Peyer's patch (tissue), 4 donors: ENCODE results near the gene ZIC4. TPM values are rescaled to one million over a fixed set of nuclear protein-coding genes. Genes with fewer than 3 reads are reported as not detected.

Experiments
- DNase-seq, 3 donors: peaks; one replicate each; pipeline ENCODE4 v3.0.0-alpha.2; 2017 to 2019
- H3K27ac ChIP-seq, 4 donors: fragments of 200-600 bp; sonication (generic); one replicate each; pipeline ENCODE4 v1.5.1; 2016 to 2019
- H3K27me3 ChIP-seq, 2 donors: fragments of 200-600 bp; sonication (generic); one replicate each; pipeline ENCODE4 v1.5.1; 2019
- H3K36me3 ChIP-seq, 3 donors: fragments of 200-600 bp; sonication (generic); one replicate each; pipeline ENCODE4 v1.5.1; 2016 to 2019
- H3K4me1 ChIP-seq, 4 donors: fragments of 200-600 bp; sonication (generic); one replicate each; pipeline ENCODE4 v1.5.1; 2016 to 2019
- H3K4me3 ChIP-seq, 4 donors: fragments of 200-600 bp; sonication (generic); 1 replicate in 3 of 4; 2 replicates in 1 of 4; pipeline ENCODE4 v1.5.1; 2016 to 2019; ENCODE audit warnings: mild to moderate bottlenecking in 1 of 4
- H3K9me3 ChIP-seq, 4 donors: fragments of 200-600 bp; sonication (generic); one replicate each; pipeline ENCODE4 v1.5.1; 2016 to 2019; ENCODE audit warnings: mild to moderate bottlenecking in 1 of 4
- POLR2A ChIP-seq, 2 donors: fragments of 450-650 bp; IDR thresholded peaks; one replicate each; pipeline ENCODE4 v1.5.1; 2017; ENCODE audit warnings: antibody characterized with exemption in 2 of 2, mild to moderate bottlenecking in 2 of 2, moderate library complexity in 2 of 2
- total RNA-seq, 4 donors: library from RNA; depleted of rRNA; stranded (reverse); fragments of >200 nt; gene quantifications; one replicate each; pipeline ENCODE4 v1.1.0, GENCODE V29; 2016
- TF ChIP-seq, protein P1 (sequence below), 6 experiments: fragments of 450-650 bp in 4 of 6; fragments of 200-600 bp in 2 of 6; sonication (generic) in 1 of 6; IDR thresholded peaks; one replicate each; pipeline ENCODE4 v1.5.1; 2017 to 2019; ENCODE audit warnings: antibody characterized with exemption in 6 of 6, mild to moderate bottlenecking in 3 of 6, moderate library complexity in 1 of 6

Gene ZIC4
- total RNA-seq, 4 donors from 2014 or later, result not detected

DNA sequence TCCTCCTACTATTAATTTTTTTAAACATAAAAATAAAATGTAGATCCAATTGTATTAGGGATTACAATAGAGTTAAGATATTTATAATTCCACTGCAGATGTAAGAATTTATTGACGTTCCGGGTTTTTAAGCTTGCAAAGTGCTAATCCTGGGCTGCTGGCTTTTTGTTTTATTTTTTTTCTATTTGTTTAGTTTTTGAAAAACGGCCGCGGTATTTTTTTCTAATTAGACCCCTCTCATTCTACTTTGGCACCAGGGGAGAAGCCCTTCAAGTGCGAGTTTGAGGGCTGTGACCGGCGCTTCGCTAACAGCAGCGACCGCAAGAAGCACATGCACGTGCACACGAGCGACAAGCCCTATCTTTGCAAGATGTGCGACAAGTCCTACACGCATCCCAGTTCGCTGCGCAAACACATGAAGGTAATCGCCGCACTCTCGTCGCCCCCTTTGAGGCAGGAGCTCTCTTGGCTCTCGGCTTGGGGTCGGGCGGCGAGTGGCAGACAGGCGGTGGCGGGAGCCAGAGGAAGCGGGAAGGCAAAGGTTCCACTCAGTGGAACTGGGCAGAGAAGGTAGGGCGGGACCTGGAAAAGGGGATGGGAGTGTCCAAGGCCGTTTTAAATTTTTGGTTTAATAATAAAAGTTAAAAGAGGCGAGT is 6.0 kb upstream of the ZIC4 start:
- H3K4me1 ChIP-seq, result peaks cover 0 to 24% (median 3%) of the 10 kb centered on the region in 4 donors
- no peak overlapping the region for H3K27ac ChIP-seq
- peaks cover 3 to 61% of the 10 kb centered on the region in 2 donors for H3K27me3 ChIP-seq
- no peaks in the 10 kb centered on the region for H3K36me3 ChIP-seq
- no peak overlapping the region for H3K4me3 ChIP-seq
- H3K9me3 ChIP-seq, result no peaks in the 10 kb centered on the region
- TF ChIP-seq, protein P1, sequence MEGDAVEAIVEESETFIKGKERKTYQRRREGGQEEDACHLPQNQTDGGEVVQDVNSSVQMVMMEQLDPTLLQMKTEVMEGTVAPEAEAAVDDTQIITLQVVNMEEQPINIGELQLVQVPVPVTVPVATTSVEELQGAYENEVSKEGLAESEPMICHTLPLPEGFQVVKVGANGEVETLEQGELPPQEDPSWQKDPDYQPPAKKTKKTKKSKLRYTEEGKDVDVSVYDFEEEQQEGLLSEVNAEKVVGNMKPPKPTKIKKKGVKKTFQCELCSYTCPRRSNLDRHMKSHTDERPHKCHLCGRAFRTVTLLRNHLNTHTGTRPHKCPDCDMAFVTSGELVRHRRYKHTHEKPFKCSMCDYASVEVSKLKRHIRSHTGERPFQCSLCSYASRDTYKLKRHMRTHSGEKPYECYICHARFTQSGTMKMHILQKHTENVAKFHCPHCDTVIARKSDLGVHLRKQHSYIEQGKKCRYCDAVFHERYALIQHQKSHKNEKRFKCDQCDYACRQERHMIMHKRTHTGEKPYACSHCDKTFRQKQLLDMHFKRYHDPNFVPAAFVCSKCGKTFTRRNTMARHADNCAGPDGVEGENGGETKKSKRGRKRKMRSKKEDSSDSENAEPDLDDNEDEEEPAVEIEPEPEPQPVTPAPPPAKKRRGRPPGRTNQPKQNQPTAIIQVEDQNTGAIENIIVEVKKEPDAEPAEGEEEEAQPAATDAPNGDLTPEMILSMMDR (IDR thresholded peaks at IDR 0.05), result no peak
- TF ChIP-seq POLR2A (IDR thresholded peaks at IDR 0.05), result no peak
- no peak for DNase-seq

DNA sequence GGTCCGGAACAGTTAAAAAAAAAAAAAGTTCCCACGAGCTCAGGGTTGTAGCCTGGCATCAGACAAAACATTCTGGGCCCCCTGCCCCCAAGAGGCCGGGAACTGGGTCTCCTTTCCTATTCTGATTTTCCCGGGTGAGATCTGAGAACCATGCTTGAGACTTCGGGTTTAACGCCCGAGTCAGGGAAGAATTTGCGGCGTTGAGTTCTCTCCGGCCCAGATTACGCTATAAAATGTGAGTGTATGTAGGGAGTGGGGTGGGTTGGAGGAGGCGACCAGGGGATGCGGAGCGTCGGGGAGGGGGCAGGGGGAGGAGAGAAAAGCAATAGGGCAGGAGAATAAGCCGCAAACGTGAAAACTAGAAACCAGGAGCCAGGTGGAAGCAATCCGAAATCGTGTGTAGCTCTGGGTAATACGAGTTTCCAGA is 5.5 kb upstream of the ZIC4 start:
- Histone ChIP-seq H3K4me3 (no peak overlapping the region), H3K27ac (no peak overlapping the region), H3K9me3 (no peaks in the 10 kb centered on the region), H3K27me3 (peaks cover 3 to 67% of the 10 kb centered on the region in 2 donors), H3K36me3 (no peaks in the 10 kb centered on the region), H3K4me1 (peaks cover 0 to 24% (median 3%) of the 10 kb centered on the region in 4 donors)
- no peak for DNase-seq
- TF ChIP-seq, protein P1 (IDR thresholded peaks at IDR 0.05), result no peak
- no peak for TF ChIP-seq POLR2A (IDR thresholded peaks at IDR 0.05)

DNA sequence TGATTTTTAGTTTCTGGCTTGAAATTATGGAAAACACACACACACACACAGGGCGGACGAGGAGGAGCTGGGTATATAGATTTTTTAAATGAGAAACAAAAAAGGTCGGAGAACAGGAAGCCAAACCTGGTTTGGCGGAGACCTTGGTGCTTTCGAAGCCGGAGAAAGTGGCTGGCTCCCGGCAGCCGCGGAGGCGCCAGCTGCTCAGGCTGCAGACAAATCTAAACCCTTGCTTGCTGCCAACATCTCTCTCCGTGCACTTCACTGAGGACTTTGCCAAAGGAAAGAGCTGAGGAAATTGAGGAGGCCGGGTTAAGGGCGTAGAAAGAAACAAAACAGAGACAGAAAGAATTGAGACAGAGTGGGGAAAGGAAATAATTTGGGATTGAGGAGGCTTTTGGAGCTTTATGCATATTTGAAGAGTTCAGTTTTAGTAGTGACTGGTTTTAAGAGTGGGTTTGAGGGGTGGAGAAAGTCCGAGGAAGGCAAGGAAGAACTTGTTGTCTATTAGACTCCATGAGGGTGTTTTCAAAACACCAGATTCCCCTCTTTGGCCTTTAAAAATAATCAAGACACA is 5.0 kb upstream of the ZIC4 start:
- no peak for TF ChIP-seq POLR2A (IDR thresholded peaks at IDR 0.05)
- TF ChIP-seq, protein P1 (IDR thresholded peaks at IDR 0.05), result no peak
- DNase-seq, result no peak
- Histone ChIP-seq H3K4me1 (peaks cover 0 to 24% (median 3%) of the 10 kb centered on the region in 4 donors), H3K36me3 (no peaks in the 10 kb centered on the region), H3K9me3 (no peaks in the 10 kb centered on the region), H3K4me3 (peak overlapping the region in 2 of 4 donors; percentile 34 to 35), H3K27ac (no peak overlapping the region), H3K27me3 (peaks cover 3 to 71% of the 10 kb centered on the region in 2 donors)

DNA sequence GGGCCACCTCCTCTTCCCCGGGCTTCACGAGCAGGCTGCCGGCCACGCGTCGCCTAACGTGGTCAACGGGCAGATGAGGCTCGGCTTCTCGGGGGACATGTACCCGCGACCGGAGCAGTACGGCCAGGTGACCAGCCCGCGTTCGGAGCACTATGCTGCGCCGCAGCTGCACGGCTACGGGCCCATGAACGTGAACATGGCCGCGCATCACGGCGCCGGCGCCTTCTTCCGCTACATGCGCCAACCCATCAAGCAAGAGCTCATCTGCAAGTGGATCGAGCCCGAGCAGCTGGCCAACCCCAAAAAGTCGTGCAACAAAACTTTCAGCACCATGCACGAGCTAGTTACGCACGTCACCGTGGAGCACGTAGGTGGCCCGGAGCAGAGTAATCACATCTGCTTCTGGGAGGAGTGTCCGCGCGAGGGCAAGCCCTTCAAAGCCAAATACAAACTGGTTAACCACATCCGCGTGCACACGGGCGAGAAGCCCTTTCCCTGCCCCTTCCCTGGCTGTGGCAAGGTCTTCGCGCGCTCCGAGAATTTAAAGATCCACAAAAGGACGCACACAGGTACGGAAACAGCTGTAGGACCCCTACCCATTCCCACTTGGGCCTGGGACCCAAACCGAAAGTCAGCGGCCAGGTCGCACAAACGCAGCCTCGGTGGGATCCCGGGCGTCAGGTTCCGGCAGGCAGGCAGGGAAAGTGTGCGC is 4.3 kb upstream of the ZIC4 start:
- no peaks in the 10 kb centered on the region for H3K9me3 ChIP-seq
- H3K4me3 ChIP-seq, result peak overlapping the region in 3 of 4 donors; percentile 4 to 35 (median 34)
- no peak for DNase-seq
- H3K36me3 ChIP-seq, result no peaks in the 10 kb centered on the region
- peaks cover 3 to 78% of the 10 kb centered on the region in 2 donors for H3K27me3 ChIP-seq
- TF ChIP-seq POLR2A (IDR thresholded peaks at IDR 0.05), result no peak
- TF ChIP-seq, protein P1 (IDR thresholded peaks at IDR 0.05), result no peak
- peaks cover 0 to 24% (median 3%) of the 10 kb centered on the region in 4 donors for H3K4me1 ChIP-seq
- no peak overlapping the region for H3K27ac ChIP-seq

DNA sequence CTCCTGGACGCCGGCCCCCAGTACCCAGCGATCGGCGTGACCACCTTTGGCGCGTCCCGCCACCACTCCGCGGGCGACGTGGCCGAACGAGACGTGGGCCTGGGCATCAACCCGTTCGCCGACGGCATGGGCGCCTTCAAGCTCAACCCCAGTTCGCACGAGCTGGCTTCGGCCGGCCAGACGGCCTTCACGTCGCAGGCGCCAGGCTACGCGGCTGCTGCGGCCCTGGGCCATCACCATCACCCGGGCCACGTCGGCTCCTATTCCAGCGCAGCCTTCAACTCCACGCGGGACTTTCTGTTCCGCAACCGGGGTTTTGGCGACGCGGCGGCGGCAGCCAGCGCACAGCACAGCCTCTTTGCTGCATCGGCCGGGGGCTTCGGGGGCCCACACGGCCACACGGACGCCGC is 3.8 kb upstream of the ZIC4 start:
- Histone ChIP-seq H3K4me1 (peaks cover 0 to 24% (median 3%) of the 10 kb centered on the region in 4 donors), H3K9me3 (no peaks in the 10 kb centered on the region), H3K36me3 (no peaks in the 10 kb centered on the region), H3K4me3 (peak overlapping the region in 3 of 4 donors; percentile 4 to 35 (median 34)), H3K27ac (no peak overlapping the region), H3K27me3 (peaks cover 3 to 83% of the 10 kb centered on the region in 2 donors)
- DNase-seq, result no peak
- TF ChIP-seq, protein P1 (IDR thresholded peaks at IDR 0.05), result no peak
- TF ChIP-seq POLR2A (IDR thresholded peaks at IDR 0.05), result no peak
